LNCaP clone FGC (cell line): Measurements from ENCODE around the gene SH3BP2.

ENCODE experiments used
- DNase-seq: peaks from one replicate; pipeline ENCODE4 v3.0.0-alpha.2; 2011; ENCODE audit warnings: low read depth
- H3K4me3 ChIP-seq: 2 replicates; pipeline ENCODE4 v1.5.1; 2011; ENCODE audit warnings: mild to moderate bottlenecking, low read depth, low read length, control low read depth
- CTCF ChIP-seq: IDR thresholded peaks from 2 replicates; pipeline ENCODE4 v1.5.1; 2012; ENCODE audit warnings: mild to moderate bottlenecking; ENCODE audit not compliant: control insufficient read depth, insufficient read depth; ENCODE audit errors: extremely low read depth

SH3BP2 gene

GRCh38 chr4:2824329-2824835 lies 31.5 kb downstream of the SH3BP2 start:
- DNase-seq: no peak
- H3K4me3 ChIP-seq: no peak overlapping the region
- TF ChIP-seq CTCF: no peak

GRCh38 chr4:2824836-2825381 lies 32.0 kb downstream of the SH3BP2 start:
- H3K4me3 ChIP-seq: no peak overlapping the region
- no peak for TF ChIP-seq CTCF
- DNase-seq: no peak

GRCh38 chr4:2825740-2826139 lies 32.9 kb downstream of the SH3BP2 start:
- DNase-seq: no peak
- no peak for TF ChIP-seq CTCF
- H3K4me3 ChIP-seq: no peak overlapping the region

GRCh38 chr4:2827071-2827873 lies 34.4 kb downstream of the SH3BP2 start:
- no peak for TF ChIP-seq CTCF
- no peak for DNase-seq
- no peak overlapping the region for H3K4me3 ChIP-seq

- TF ChIP-seq CTCF: no peak
- no peak overlapping the region for H3K4me3 ChIP-seq
- DNase-seq: no peak
Measured at GRCh38 chr4:2827874-2828751, 35.2 kb downstream of the SH3BP2 start.

GRCh38 chr4:2828758-2829181 lies 35.9 kb downstream of the SH3BP2 start:
- no peak for DNase-seq
- no peak overlapping the region for H3K4me3 ChIP-seq
- TF ChIP-seq CTCF: no peak
